ENCODE results near the gene GPX8.

Gene GPX8

GRCh38 chr5:55159763-55160492, at the start of gene GPX8:
TSS of gene GPX8 (plus strand) at chr5:55160171. CDS start at chr5:55160193, 22 bp downstream.
- DNase-seq = peak; percentile 35

- DNase-seq = no peak
Observed at GRCh38 chr5:55110217-55110616, 49.8 kb upstream of the GPX8 start.

- DNase-seq = no peak
Observed at GRCh38 chr5:55113327-55113726, 46.6 kb upstream of the GPX8 start.

GRCh38 chr5:55114061-55114460, 45.9 kb upstream of the GPX8 start:
- no peak for DNase-seq

GRCh38 chr5:55123365-55123764, 36.6 kb upstream of the GPX8 start:
- DNase-seq = no peak

GRCh38 chr5:55134053-55134722, 25.8 kb upstream of the GPX8 start:
- DNase-seq = no peak

- no peak for DNase-seq
Observed at GRCh38 chr5:55136521-55136920, 23.4 kb upstream of the GPX8 start.

- DNase-seq = no peak
Observed at GRCh38 chr5:55140908-55141665, 18.9 kb upstream of the GPX8 start.

- DNase-seq = no peak
Observed at GRCh38 chr5:55141945-55142690, 17.9 kb upstream of the GPX8 start.

- DNase-seq = no peak
Observed at GRCh38 chr5:55143624-55144023, 16.3 kb upstream of the GPX8 start.

GRCh38 chr5:55146080-55146479, 13.9 kb upstream of the GPX8 start:
- DNase-seq = no peak

- peak; percentile 73 for DNase-seq
Observed at GRCh38 chr5:55146543-55147151, 13.3 kb upstream of the GPX8 start.

GRCh38 chr5:55149308-55149795, 10.6 kb upstream of the GPX8 start:
- DNase-seq = no peak

GRCh38 chr5:55151923-55152842, 7.8 kb upstream of the GPX8 start:
- peak; percentile 20 for DNase-seq

GRCh38 chr5:55154873-55155272, 5.1 kb upstream of the GPX8 start:
- no peak for DNase-seq

- DNase-seq = peak; percentile 15
Observed at GRCh38 chr5:55160493-55161209, 680 bp downstream of the GPX8 start.

- no peak for DNase-seq
Observed at GRCh38 chr5:55162666-55163065, 2.7 kb downstream of the GPX8 start.

GRCh38 chr5:55171471-55171870, 11.5 kb downstream of the GPX8 start:
- DNase-seq = no peak

- DNase-seq = peak; percentile 20
Observed at GRCh38 chr5:55172051-55172899, 12.3 kb downstream of the GPX8 start.
